Measurements from ENCODE around the gene NTRK1. TPM values are rescaled to one million over a fixed set of nuclear protein-coding genes. Genes with fewer than 3 reads are reported as not detected.
A peak's percentile ranks its signal among the peaks of the same experiment; 100 is the strongest.

Gene NTRK1
- total RNA-seq, 2 experiments from 2014 or later = 1.6 to 1.8 TPM

DNA sequence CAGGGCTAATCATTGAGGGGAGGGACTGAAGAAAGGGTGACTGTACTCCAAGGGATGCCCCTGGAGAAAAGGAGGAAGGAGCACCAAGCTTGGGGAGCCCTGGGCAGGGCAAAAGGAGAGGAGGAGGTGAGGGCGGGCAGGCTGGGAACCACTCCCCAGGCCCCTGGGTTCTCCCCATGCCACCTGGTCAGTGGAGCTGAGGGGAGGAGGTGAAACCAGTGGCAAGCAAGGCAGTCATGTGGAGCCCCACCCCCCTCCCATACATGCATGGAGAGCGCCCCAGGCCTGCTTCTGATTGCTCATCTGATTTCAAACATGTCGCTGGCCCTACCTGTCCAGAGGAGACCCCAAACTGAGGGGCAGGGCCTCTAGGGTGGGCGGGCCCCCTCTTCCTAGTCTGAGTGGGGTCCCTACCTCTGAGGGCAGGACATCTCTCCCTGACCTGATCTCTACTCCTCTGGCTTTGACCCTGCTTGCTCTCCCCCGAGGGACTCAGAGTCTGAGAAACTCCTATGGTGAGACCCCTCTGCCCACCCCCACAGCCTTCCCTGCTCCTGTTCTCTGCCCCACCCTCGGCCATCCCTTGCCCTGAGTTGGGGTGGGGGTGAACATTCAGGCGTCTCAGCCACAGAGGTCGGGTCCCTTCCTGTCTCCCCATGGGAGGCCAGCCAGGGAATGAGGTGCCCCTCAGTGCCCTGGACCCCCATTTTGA lies 20.3 kb upstream of the NTRK1 start:
- CTCF ChIA-PET = interaction anchor here (0.6 to 6.3 kb wide), 4 partner anchors 12 to 100 kb away, joined by 3 to 67 read pairs (median 18); partner anchors contain the start of genes MRPL24 and NTRK1
- Mint-ChIP-seq H3K4me1 (peaks cover 36% of the 10 kb centered on the region), H3K36me3 (ENCODE audit: low read depth) (no peaks in the 10 kb centered on the region), H3K4me3 (no peak overlapping the region), H3K27ac (no peak overlapping the region), H3K9me3 (no peaks in the 10 kb centered on the region), H3K27me3 (peaks cover 54% of the 10 kb centered on the region)
- DNase-seq = no peak
- POLR2A ChIA-PET = no interaction called here

DNA sequence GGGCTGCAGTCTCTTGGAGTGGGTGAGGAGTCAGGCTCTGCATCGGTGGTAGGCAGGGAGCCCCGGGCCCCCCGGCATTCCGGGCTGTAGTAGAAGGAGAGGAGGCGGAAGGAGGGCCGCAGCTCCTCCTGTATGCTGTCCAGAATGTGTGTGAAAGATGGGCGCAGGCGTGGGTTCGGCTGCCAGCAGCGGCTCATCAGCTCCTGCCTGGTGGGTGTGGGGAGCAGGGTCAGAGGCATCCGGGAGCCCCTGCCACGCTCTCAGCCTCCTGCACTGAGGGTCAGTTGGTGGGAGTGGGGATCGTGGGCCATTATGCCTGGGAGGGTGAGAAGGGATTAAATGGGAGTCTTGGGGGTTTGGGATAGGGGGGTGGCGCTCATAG lies 19.8 kb upstream of the NTRK1 start:
- Mint-ChIP-seq H3K4me1 (peaks cover 34% of the 10 kb centered on the region), H3K9me3 (no peaks in the 10 kb centered on the region), H3K4me3 (no peak overlapping the region), H3K27me3 (peaks cover 56% of the 10 kb centered on the region), H3K36me3 (ENCODE audit: low read depth) (no peaks in the 10 kb centered on the region), H3K27ac (no peak overlapping the region)
- POLR2A ChIA-PET = interaction anchor here (1.0 kb wide), 1 partner anchor 33 kb away, joined by 3 read pairs; no protein-coding TSS in a partner anchor
- CTCF ChIA-PET = interaction anchor here (0.6 to 6.3 kb wide), 3 partner anchors 19 to 100 kb away, joined by 3 to 67 read pairs (median 7); partner anchors contain the start of genes MRPL24 and NTRK1
- no peak for DNase-seq

DNA sequence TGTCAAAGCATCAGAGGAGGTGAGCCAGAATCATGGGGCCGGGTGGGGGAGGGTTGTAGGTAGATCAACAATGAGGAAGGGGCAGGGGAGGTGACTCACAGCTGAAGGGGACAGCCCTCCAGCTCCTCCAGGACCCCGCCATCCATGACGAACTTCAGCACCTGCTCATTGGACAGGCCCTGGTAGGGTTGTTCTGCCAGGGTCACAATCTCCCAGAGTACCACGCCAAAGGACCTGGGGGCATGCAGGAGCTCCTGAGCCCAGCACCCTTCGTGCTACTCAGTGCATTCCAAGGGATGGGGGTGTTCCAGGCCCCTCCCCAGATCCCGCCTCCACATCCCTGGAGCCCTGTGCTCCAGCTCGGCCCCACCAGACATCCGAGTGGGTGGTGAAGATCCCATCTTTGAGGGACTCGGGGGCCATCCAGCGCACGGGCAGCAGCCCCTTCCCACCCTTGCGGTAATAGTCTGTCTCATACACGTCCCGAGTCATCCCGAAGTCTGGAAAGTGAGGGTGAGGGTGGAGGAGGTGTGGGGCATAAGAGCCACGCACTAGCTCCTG lies 19.3 kb upstream of the NTRK1 start:
- Mint-ChIP-seq H3K27me3 (peaks cover 60% of the 10 kb centered on the region), H3K4me3 (no peak overlapping the region), H3K4me1 (peaks cover 29% of the 10 kb centered on the region), H3K9me3 (no peaks in the 10 kb centered on the region), H3K27ac (no peak overlapping the region), H3K36me3 (ENCODE audit: low read depth) (no peaks in the 10 kb centered on the region)
- POLR2A ChIA-PET = interaction anchor here (1.0 kb wide), 1 partner anchor 34 kb away, joined by 3 read pairs; no protein-coding TSS in a partner anchor
- no peak for DNase-seq
- CTCF ChIA-PET = interaction anchor here (0.6 to 6.3 kb wide), 4 partner anchors 19 to 101 kb away, joined by 3 to 67 read pairs (median 6); partner anchors contain the start of genes MRPL24 and NTRK1

DNA sequence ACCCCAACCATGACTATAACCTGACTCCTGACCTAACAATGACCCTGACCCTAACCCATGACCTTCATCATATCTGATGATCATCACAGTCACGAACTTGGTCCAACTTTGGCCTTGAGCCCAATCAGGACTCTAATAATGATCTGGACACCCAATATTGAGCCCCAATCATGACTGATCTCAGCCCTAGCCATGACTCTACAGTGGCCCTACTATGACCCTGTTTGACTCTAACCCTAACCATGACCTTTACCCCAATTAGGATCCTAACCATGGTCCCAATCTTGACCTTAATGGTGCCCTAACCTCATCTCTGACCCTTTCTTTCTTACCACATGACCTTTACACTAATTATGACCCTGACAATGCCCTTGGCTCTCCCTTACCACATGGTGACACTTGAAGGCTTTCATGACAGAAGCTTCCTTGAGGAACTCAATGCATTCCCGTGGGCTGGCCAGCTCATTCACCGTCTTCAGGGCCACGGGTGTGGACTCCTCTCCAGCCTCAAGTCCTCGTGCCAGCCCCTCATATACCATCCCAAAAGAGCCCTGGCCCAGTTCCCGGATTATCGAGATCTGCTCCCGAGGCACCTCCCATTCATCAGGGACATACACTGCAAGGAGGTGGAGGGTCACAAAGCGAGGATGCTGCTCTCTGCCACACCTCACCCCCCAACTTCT lies 17.9 kb upstream of the NTRK1 start:
- peaks cover 74% of the 10 kb centered on the region for H3K27me3 Mint-ChIP-seq
- no peak overlapping the region for H3K4me3 Mint-ChIP-seq
- no peak overlapping the region for H3K27ac Mint-ChIP-seq
- peaks cover 19% of the 10 kb centered on the region for H3K4me1 Mint-ChIP-seq
- no peaks in the 10 kb centered on the region for H3K9me3 Mint-ChIP-seq
- no peak for DNase-seq
- CTCF ChIA-PET = interaction anchor here (1.4 kb wide), 1 partner anchor 17 kb away, joined by 3 read pairs; no protein-coding TSS in a partner anchor
- H3K36me3 Mint-ChIP-seq (ENCODE audit: low read depth) = no peaks in the 10 kb centered on the region
- POLR2A ChIA-PET = no interaction called here

DNA sequence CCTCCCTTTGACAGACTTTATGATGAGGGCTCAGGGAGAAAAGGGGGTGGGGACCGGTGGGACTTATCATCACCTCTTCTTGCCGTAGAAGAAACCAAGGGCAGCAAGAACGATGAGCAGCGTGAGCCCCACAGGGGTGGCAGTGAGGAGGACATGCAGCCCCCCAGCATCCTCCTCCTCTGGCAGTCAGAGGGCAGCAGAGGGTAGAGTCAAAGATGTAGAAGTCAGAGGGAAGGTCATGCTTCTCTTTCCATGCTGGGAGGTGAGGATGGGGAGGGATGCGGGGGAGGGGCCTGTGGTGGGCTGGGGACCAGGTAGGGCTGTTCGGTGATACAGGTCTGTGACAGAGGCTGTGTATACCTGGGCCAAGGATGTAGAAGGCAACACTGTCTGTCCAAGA lies 16.6 kb upstream of the NTRK1 start:
- H3K27ac Mint-ChIP-seq = no peak overlapping the region
- DNase-seq = no peak
- CTCF ChIA-PET = interaction anchor here (1.4 kb wide), 1 partner anchor 16 kb away, joined by 3 read pairs; no protein-coding TSS in a partner anchor
- H3K27me3 Mint-ChIP-seq = peaks cover 86% of the 10 kb centered on the region
- H3K4me3 Mint-ChIP-seq = no peak overlapping the region
- POLR2A ChIA-PET = no interaction called here
- no peaks in the 10 kb centered on the region for H3K9me3 Mint-ChIP-seq
- no peaks in the 10 kb centered on the region for H3K36me3 Mint-ChIP-seq (ENCODE audit: low read depth)
- H3K4me1 Mint-ChIP-seq = peaks cover 26% of the 10 kb centered on the region

DNA sequence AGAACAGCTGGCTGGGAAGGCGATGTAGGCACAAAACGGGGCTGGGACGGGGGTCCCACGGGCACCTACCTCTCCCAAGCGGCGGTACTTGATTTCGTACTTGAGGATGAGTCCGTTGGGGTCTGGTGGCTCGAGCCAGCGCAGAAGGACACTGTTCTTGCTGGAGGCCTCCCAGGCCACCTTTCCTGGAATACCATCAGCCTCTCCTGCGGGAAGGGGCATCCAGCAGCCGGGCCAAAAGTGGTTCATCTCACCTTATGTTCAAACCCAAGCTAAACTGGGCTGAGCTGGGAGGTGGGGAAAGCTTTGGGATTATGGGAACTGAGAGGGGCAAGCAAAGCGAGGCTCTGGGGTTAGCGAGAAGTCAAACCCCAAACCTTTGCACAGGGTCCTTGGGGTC lies 16.0 kb upstream of the NTRK1 start:
- Mint-ChIP-seq H3K9me3 (no peaks in the 10 kb centered on the region), H3K4me3 (no peak overlapping the region), H3K27me3 (peaks cover 88% of the 10 kb centered on the region), H3K4me1 (peaks cover 31% of the 10 kb centered on the region), H3K36me3 (ENCODE audit: low read depth) (no peaks in the 10 kb centered on the region), H3K27ac (no peak overlapping the region)
- DNase-seq = no peak
- ChIA-PET CTCF (no interaction called here), POLR2A (no interaction called here)

DNA sequence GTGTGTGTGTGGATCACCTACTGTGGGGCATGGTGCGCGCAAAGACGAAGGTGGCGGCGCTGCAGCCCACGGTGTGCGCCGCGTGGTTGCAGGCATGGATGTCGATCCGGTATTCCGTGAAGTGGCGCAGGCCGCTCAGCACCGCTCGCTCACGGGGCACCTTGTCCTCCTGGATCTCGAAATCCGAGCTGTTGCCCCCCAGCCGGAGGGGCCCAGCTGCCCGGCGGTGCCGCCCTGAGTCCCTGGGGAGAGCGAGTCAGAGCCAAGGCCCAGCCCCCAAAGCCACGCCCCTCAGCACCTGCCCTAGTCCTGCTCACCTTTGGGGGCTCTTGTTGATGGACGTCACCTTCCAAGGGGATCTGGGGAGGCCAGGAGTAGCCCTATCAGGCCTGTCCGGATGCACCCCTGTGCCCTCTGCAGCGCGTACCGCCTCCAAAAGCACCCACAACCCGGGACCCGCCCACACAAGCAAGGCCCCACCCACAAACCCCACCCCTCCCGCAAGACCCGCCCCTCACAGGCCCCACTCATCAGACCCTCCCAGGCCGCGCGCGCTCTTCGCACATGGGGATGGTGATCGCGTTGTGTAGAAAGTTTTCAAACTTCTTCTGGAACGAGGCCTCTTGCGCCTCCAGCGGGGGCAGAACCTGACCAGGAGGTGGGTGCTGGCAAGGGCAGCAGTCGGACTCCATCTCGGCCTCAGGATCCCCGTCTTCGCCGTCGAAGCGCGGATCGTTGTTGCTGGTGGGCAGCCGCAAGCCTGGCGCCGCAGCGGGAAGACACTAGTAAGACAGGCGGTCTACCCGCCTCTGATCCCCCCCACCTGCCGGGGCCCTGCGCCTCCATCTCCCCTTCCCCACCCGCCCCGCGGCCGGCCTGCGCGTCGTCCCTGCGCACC lies 15.4 kb upstream of the NTRK1 start:
- Mint-ChIP-seq H3K36me3 (ENCODE audit: low read depth) (no peaks in the 10 kb centered on the region), H3K9me3 (no peaks in the 10 kb centered on the region), H3K4me3 (peak overlapping the region; percentile 30), H3K27ac (no peak overlapping the region), H3K4me1 (peaks cover 32% of the 10 kb centered on the region), H3K27me3 (peaks cover 90% of the 10 kb centered on the region)
- DNase-seq = peak; percentile 32
- CTCF ChIA-PET = interaction anchor here (1.4 kb wide), 1 partner anchor 9 kb away, joined by 3 read pairs; no protein-coding TSS in a partner anchor
- POLR2A ChIA-PET = no interaction called here

DNA sequence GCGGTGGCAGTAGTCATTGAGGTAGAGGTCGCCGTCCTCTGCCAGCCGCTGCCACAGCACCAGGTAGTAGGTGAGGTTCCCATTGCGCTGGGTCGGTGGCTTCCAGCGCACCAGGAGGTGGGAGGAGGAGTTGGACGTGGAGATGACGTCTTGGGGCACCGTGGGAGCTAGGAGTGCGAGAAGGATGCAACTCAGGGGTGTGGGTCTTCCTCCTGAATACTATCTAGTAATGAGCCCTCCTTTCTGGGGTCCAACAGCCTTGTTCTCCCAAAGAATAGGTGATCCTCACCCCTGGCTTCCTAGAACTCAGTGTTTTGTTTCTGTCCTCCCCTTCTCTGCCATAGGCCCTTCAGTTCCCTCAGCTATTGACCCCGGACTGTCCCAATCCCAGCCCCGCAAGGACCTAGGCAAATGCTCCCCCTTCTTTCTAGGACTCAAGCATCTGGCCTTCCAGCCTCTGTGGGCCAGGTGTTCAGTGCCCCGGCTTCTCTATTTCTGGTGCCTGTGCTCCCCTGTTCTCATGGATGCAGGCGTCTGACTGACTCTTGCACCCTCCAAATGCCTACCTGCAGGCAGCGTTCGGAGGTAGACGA lies 14.6 kb upstream of the NTRK1 start:
- ChIA-PET CTCF (interaction anchor here (0.5 to 3.5 kb wide), 4 partner anchors 9 to 198 kb away, joined by 3 to 10 read pairs (median 4); partner anchors contain the start of gene NTRK1), POLR2A (interaction anchor here (1.2 kb wide), 2 partner anchors 38 to 45 kb away, joined by 4 to 5 read pairs; no protein-coding TSS in a partner anchor)
- no peak for DNase-seq
- Mint-ChIP-seq H3K4me1 (peaks cover 32% of the 10 kb centered on the region), H3K27ac (no peak overlapping the region), H3K9me3 (no peaks in the 10 kb centered on the region), H3K27me3 (peaks cover 83% of the 10 kb centered on the region), H3K36me3 (ENCODE audit: low read depth) (no peaks in the 10 kb centered on the region), H3K4me3 (no peak overlapping the region)

DNA sequence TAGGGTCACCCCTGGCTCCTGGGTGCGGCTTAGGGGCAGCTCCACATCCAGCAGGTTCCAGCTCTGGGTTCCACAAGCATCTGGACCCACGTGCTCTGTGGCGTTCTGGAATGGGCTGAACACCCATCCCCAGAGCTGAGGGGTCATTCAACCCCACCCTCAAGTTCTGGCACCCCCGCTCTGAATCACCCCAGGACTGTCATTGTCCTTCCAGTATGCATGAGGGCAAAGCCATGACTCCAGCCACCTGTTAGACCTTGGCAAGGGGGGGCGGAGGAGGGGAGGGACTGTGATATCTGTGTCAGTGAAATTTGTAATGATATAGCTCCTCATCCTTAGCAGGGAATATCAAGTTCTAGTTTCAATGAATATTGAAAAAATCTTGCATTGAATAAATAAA lies 14.0 kb upstream of the NTRK1 start:
- H3K4me1 Mint-ChIP-seq = peaks cover 32% of the 10 kb centered on the region
- no peak for DNase-seq
- POLR2A ChIA-PET = interaction anchor here (1.2 to 1.6 kb wide), 3 partner anchors 30 to 46 kb away, joined by 3 to 5 read pairs (median 4); partner anchors contain the start of gene SH2D2A
- H3K27ac Mint-ChIP-seq = no peak overlapping the region
- CTCF ChIA-PET = interaction anchor here (1.0 to 5.4 kb wide), 3 partner anchors 8 to 43 kb away, joined by 5 to 34 read pairs (median 10); partner anchors contain the start of gene NTRK1
- H3K9me3 Mint-ChIP-seq = no peaks in the 10 kb centered on the region
- no peaks in the 10 kb centered on the region for H3K36me3 Mint-ChIP-seq (ENCODE audit: low read depth)
- H3K27me3 Mint-ChIP-seq = peaks cover 77% of the 10 kb centered on the region
- H3K4me3 Mint-ChIP-seq = no peak overlapping the region

DNA sequence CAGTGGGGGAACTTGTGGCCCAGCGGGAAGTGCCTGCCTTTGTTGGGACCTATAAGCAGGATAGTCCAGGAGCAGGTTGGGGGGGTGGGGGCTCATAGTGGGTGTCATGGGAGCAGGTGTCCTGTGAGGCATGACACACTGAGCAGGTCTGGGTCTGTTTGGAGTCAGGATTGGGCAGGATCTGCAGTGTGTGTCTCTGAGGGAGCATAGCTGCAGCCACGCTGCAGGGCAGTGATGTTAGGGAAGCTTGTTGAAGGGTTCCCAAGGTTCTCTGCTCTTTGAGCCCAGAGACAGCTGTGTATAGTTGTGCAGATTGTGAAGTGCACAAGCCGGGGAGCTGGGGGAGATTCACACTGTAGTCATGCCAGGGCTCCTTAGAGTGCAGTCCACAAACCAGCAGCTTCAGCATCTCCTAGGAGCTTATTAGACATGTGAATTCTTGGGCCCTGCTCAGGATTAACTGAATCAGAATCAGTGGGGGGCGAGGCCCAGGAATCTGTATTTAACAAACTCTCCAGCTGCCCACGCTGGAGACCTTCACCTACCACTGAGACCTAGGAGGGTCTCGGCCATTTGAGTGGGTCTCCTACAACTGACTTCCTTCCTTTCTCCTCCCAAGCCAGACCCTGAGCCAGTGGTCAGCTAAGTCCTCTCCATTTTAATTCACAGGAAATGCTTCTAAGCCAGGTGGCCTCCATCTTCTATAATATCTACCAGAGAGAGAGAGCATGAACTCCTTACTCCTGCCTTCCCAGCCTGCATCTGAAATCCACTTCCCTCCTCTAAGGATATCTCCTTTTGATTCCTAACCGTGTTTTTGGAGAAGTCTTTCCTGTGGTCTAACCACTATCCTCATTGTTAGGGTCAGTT lies 12.8 kb upstream of the NTRK1 start:
- Mint-ChIP-seq H3K4me1 (peaks cover 32% of the 10 kb centered on the region), H3K9me3 (no peaks in the 10 kb centered on the region), H3K27me3 (peaks cover 65% of the 10 kb centered on the region), H3K4me3 (no peak overlapping the region), H3K27ac (no peak overlapping the region), H3K36me3 (ENCODE audit: low read depth) (no peaks in the 10 kb centered on the region)
- ChIA-PET POLR2A (interaction anchor here (1.3 to 2.3 kb wide), 5 partner anchors 9 to 31 kb away, joined by 3 to 9 read pairs (median 6); partner anchors contain the start of genes INSRR, NTRK1 and SH2D2A), CTCF (interaction anchor here (1.3 to 5.4 kb wide), 7 partner anchors 9 to 122 kb away, joined by 3 to 34 read pairs (median 6); partner anchors contain the start of gene NTRK1)
- no peak for DNase-seq
